Measurements from ENCODE around the gene OTOF. TPM values are rescaled to one million over a fixed set of nuclear protein-coding genes. Genes with fewer than 3 reads are reported as not detected.

The OTOF gene
- total RNA-seq, 2 donors from 2014 or later = 0.26 TPM; not detected in 1

GRCh38 chr2:26454561-26455001 is 23.3 kb downstream of the OTOF start:
- Histone ChIP-seq H3K36me3 (replicated peaks in 1 of 2; ENCODE audit: insufficient read depth in 1 of 2, low read depth in 2 of 2) (no peaks in the 10 kb centered on the region), H3K9me3 (no peaks in the 10 kb centered on the region), H3K4me3 (no peak overlapping the region), H3K27me3 (no peaks in the 10 kb centered on the region), H3K27ac (no peak overlapping the region), H3K4me1 (no peaks in the 10 kb centered on the region)
- TF ChIP-seq CTCF (IDR thresholded peaks at IDR 0.05) (no peak), POLR2A (IDR thresholded peaks at IDR 0.05) (no peak)
- WGBS, 2 donors = 88% methylated on average over 6 to 10 of the region's 10 CpGs
- intact Hi-C loops (cut with DNase I) = no loop called here
- ATAC-seq = no peak
- DNase-seq = no peak

- Histone ChIP-seq H3K27me3 (no peaks in the 10 kb centered on the region), H3K4me3 (no peak overlapping the region), H3K9me3 (no peaks in the 10 kb centered on the region), H3K4me1 (no peaks in the 10 kb centered on the region), H3K36me3 (replicated peaks in 1 of 2; ENCODE audit: insufficient read depth in 1 of 2, low read depth in 2 of 2) (no peaks in the 10 kb centered on the region), H3K27ac (no peak overlapping the region)
- ATAC-seq = no peak
- no peak for TF ChIP-seq POLR2A (IDR thresholded peaks at IDR 0.05)
- TF ChIP-seq CTCF (IDR thresholded peaks at IDR 0.05) = no peak
- no peak for DNase-seq
- intact Hi-C loops (cut with DNase I) = no loop called here
- WGBS, 2 donors = 82 to 84% methylated on average over 11 of the region's 11 CpGs
These were observed 24.2 kb downstream of the OTOF start for GRCh38 chr2:26453421-26454329.

GRCh38 chr2:26451700-26452099 is 26.2 kb downstream of the OTOF start:
- no peak for ATAC-seq
- Histone ChIP-seq H3K4me1 (no peaks in the 10 kb centered on the region), H3K27me3 (no peaks in the 10 kb centered on the region), H3K36me3 (replicated peaks in 1 of 2; ENCODE audit: insufficient read depth in 1 of 2, low read depth in 2 of 2) (no peaks in the 10 kb centered on the region), H3K9me3 (no peaks in the 10 kb centered on the region), H3K27ac (no peak overlapping the region), H3K4me3 (no peak overlapping the region)
- intact Hi-C loops (cut with DNase I) = no loop called here
- DNase-seq = no peak
- TF ChIP-seq POLR2A (IDR thresholded peaks at IDR 0.05) (no peak), CTCF (IDR thresholded peaks at IDR 0.05) (no peak)
- 94 to 100% methylated on average over 1 of the region's 1 CpG for WGBS, 2 donors

GRCh38 chr2:26450031-26450635 is 27.8 kb downstream of the OTOF start:
- intact Hi-C loops (cut with DNase I) = no loop called here
- Histone ChIP-seq H3K27ac (no peak overlapping the region), H3K36me3 (replicated peaks in 1 of 2; ENCODE audit: insufficient read depth in 1 of 2, low read depth in 2 of 2) (no peaks in the 10 kb centered on the region), H3K4me1 (no peaks in the 10 kb centered on the region), H3K9me3 (no peaks in the 10 kb centered on the region), H3K27me3 (no peaks in the 10 kb centered on the region), H3K4me3 (no peak overlapping the region)
- 84 to 90% methylated on average over 12 to 13 of the region's 13 CpGs for WGBS, 2 donors
- no peak for ATAC-seq
- TF ChIP-seq POLR2A (IDR thresholded peaks at IDR 0.05) (no peak), CTCF (IDR thresholded peaks at IDR 0.05) (no peak)
- no peak for DNase-seq

Data from body of pancreas (tissue), 4 donors.